HG02759 (cell line): Measurements from ENCODE around the gene OBSCN.

ENCODE experiments used
- ATAC-seq: cut with Tn5 transposase; IDR thresholded peaks from one replicate; pipeline ENCODE4 v1.9.1; 2021; ENCODE audit warnings: mild to moderate bottlenecking, moderate library complexity; ENCODE audit not compliant: unreplicated experiment

OBSCN gene

DNA sequence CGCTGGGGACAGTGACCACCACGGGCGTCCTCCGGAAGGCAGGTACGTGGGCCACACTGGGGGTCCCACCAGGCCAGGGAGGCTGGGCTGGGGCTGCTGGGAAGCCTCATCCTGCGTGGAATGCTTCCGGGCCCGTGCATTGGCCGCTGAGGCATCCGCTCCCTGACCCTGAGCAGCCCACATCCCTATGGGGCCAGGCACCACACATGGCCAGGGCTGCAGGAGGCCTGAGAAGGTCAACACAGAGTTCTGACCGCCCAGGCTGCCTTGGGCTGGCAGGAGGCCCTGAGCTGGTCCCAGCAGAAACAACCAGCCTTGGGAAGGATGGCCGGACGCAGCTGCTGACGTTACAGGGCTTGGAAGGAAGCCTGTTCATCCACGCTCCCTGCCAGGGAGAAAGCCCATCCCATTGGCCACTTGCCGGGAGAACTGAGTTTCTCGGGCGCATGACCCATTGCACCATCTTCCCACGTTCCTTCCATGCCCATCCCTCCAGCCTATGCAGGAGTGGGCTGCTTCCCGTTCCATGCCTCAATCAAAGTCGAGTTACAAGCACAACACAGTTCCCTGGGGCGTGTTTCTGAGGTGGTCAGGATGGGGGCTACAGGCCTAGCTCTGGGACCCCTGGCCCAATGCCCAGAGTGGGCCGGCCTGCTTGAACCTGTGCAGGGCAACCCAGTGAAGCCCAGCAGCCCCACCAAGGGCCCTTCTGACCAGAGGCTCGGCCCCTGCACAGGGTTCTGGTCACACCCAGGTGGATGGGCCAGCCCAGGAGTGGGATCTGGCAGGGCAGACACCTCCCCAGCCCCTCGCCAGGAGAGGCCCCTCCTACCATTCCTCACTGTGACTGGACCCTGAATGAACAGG is 167.1 kb downstream of the OBSCN start:
- ATAC-seq: no peak

GRCh38 chr1:228375578-228376261 is 167.9 kb downstream of the OBSCN start:
- no peak for ATAC-seq

- ATAC-seq: no peak
Measured at GRCh38 chr1:228376262-228376628, 168.4 kb downstream of the OBSCN start.

- ATAC-seq: no peak
Measured at GRCh38 chr1:228376651-228377631, 169.1 kb downstream of the OBSCN start.

- ATAC-seq: no peak
Measured at GRCh38 chr1:228377664-228378089, 169.8 kb downstream of the OBSCN start.

DNA sequence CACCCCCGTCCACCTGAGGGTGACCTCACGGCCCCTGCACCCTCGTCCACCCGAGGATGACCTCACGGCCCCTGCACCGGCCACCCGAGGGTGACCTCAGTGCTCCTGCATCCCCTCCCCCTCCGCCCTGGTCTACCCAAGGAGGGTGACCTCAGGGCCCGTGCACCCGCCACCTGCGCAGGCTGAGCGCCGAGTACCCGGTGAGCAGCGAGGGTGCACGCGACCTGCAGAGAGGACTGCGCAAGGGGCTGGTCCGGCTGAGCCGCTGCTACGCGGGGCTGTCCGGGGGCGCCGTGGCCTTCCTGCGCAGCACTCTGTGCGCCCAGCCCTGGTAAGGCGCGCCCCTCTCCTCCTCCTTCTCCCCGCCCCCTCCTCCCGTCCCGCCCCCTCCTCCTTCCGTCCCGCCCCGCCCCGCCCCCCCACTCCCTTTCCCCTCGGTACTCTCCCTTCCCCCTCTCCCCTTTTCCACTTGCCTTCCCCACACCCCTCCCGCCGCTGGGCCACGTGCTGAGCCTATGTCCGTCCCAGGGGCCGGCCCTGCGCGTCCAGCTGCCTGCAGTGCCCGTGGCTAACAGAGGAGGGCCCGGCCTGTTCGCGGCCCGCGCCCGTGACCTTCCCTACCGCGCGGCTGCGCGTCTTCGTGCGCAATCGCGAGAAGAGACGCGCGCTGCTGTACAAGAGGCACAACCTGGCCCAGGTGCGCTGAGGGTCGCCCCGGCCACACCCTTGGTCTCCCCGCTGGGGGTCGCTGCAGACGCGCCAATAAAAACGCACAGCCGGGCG is 170.4 kb downstream of the OBSCN start:
- no peak for ATAC-seq

GRCh38 chr1:228378873-228379460 is 171.1 kb downstream of the OBSCN start:
- ATAC-seq: no peak

GRCh38 chr1:228379666-228380065 is 171.8 kb downstream of the OBSCN start:
- ATAC-seq: no peak

GRCh38 chr1:228381356-228381755 is 173.5 kb downstream of the OBSCN start:
- ATAC-seq: no peak

- no peak for ATAC-seq
Measured at GRCh38 chr1:228383773-228384172, 175.9 kb downstream of the OBSCN start.

GRCh38 chr1:228385232-228385631 is 177.4 kb downstream of the OBSCN start:
- no peak for ATAC-seq

GRCh38 chr1:228387321-228387720 is 179.5 kb downstream of the OBSCN start:
- ATAC-seq: no peak

- ATAC-seq: no peak
Measured at GRCh38 chr1:228390649-228391048, 182.8 kb downstream of the OBSCN start.

GRCh38 chr1:228391411-228392020 is 183.7 kb downstream of the OBSCN start:
- no peak for ATAC-seq

- ATAC-seq: no peak
Measured at GRCh38 chr1:228392111-228392936, 184.5 kb downstream of the OBSCN start.

DNA sequence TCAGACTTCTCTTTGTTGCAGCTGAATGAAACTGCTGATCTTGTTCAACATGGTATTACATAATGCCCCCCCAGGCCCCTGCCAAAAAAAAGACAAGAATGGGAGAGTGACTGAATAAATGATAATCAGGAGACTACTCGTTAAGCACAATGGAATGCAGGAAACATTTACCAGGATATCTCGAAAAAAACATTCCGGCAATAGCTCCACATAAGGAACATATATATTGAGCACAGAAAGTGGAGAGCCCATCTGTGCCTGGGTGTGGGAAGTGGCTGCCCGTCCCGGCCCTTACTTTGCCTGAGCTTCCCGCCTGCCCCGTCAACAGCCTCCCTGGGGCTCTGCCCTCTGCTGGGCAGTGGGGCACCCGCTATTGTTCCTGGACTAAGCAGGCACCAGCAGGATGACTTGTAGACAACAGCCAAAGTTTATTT is 185.4 kb downstream of the OBSCN start:
- ATAC-seq: no peak

DNA sequence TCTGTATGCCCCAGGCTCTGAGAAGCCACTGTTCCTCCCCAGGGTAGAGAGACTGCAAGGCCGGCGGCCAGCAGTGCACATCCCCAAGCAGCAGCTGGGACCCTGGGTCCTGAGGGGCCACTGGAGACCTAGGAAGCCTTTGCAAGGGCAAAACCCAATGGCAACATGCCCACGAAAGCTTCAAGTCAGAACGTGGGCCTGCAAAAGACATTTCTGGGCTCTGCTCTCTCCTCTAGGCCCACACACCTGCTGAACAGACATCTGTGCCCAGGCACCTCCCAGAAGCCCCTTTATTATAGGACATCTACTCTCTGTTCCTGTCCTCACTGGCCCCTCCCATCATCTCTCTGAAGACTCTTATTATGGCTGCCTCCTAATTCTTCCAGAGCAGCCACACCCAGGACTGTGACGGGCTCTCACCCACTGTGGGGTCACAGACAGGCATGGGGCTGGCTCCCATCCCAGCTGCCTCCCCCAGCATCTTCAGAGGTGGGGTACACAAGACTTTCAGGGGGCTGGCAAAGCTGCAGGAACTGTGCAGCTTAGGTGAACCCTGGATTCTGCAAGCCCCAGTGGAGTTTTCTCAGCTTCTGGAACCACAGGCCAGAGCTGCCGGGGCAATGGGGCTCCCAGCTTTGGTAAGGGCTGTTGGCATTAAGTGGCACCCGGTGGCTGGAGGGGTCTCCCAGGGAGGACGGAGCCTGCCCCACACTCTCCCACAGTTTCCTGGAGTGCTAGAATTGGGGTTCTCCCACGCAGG is 186.1 kb downstream of the OBSCN start:
- no peak for ATAC-seq
